Inflammatory macrophage treated with lipopolysaccharide for 4 hours (primary cell): ENCODE data around the gene SPDYE17.
"Not testable (repeated sequence)": the region's sequence is repeated elsewhere in the genome, so short reads cannot be mapped to it uniquely, and the experiment has no call there.

Experiments
- DNase-seq: peaks from one replicate; pipeline ENCODE4 v3.0.0-alpha.2; 2020

Gene SPDYE17, protein sequence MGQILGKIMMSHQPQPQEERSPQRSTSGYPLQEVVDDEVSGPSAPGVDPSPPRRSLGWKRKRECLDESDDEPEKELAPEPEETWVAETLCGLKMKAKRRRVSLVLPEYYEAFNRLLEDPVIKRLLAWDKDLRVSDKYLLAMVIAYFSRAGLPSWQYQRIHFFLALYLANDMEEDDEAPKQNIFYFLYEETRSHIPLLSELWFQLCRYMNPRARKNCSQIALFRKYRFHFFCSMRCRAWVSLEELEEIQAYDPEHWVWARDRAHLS

GRCh38 chr7:77032261-77032660 is at the start of gene SPDYE17:
SPDYE17 (minus strand) TSS chr7:77032361; CDS start chr7:77030570, 1,791 bp downstream.
- DNase-seq: not testable (repeated sequence)

GRCh38 chr7:77080236-77080635 is 48.1 kb upstream of the SPDYE17 start:
- not testable (repeated sequence) for DNase-seq

DNA sequence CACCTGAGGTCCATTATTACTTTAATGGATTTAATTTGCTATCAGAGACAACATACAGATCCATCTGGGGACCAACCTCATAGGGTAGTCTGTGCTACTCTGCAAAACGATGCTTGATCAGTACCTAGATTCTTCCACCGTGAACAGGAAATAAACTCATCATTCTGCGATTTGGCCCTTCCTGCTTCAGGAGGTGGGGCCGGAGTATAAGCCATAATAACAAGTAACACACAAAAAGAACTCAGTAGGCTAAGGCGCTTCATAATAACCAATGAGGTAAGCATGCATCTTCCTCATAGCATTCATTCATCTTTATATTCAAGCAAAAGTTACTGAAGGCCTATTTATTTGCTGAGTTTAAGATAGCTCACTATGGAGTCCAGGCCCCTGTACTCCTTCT is 47.5 kb upstream of the SPDYE17 start:
- not testable (repeated sequence) for DNase-seq

GRCh38 chr7:77079112-77079511 is 47.0 kb upstream of the SPDYE17 start:
- DNase-seq: not testable (repeated sequence)

DNA sequence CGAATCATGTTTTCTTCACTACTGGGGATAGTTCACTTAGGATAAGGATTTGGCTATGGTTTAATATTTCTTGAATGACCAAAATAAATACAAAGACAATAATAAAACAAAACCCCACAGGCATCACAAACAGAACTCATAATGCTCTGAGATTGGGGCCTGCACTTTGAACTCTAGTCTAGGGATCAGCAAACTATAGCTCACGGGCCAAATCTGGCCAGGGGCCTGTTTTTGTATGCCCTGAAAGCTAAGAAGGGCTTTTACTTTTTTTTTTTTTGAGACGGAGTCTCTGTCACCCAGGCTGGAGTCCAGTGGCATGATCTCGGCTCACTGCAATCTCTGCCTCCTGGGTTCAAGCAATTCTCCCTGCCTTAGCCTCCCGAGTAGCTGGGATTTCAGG is 44.9 kb upstream of the SPDYE17 start:
- DNase-seq: not testable (repeated sequence)

GRCh38 chr7:77074786-77075396 is 42.7 kb upstream of the SPDYE17 start:
- DNase-seq: not testable (repeated sequence)

DNA sequence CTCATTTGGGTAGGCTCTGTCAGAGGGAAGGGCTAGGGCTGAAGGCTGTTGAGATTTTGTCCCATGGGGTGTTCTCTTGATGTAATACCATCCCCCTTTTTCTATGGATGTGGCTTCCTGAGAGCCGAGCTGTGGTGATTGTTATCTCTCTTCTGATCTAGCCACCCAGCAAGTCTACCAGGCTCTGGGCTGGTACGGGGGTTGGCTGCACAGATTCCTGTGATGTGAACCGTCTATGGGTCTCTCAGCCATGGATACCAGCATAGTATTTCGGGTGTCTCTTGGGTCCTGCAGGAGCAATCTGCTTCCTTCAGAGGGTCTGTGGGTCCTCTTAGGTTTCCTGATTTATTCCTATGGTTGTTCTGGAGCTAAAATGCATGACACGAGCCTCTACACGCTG is 38.9 kb upstream of the SPDYE17 start:
- not testable (repeated sequence) for DNase-seq

- not testable (repeated sequence) for DNase-seq
Measured at GRCh38 chr7:77065869-77066268, 33.7 kb upstream of the SPDYE17 start.

DNA sequence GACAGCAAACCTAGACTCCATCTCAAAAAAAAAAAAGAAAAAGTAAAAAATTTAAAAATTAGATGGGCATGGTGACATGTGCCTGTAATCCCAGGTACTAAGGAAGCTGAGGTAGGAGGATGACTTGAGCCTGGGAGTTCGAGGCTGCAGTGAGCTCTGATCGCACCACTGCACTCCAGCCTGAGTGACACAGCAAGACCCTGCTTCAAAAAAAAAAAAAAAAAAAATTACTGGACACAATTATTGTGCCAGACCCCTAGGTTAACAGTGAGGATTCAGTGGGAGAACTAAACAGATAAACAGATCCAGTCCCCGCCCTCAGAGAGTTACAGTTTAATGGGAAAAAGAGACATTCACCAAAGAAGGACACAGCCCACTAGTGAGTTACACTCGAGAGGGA is 31.6 kb upstream of the SPDYE17 start:
- DNase-seq: not testable (repeated sequence)

- DNase-seq: not testable (repeated sequence)
Measured at GRCh38 chr7:77062557-77062956, 30.4 kb upstream of the SPDYE17 start, which contains the start of gene SPDYE18. SPDYE18 (minus strand) TSS chr7:77062558; CDS start chr7:77060512, 2,046 bp downstream.

DNA sequence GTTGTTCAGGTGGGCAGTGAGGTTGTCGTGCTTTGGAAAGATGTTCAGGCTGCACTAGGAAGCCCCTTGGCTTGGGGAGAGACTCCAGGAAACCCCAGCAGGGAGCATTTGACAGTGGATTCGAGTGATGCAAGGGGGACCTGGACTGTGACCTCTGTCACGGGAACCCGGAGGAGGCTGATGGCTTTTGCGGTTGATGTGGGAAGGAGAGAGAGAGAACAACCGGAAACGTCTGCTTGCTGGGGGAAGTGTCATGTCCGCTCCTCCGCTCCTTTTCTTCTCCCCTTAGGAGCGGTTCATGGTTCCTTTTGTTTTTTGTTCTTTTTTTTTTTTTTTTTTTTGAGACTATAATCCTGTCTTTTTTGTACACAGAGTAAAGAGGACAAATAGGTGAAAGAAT is 5.8 kb downstream of the SPDYE17 start:
- DNase-seq: not testable (repeated sequence)

DNA sequence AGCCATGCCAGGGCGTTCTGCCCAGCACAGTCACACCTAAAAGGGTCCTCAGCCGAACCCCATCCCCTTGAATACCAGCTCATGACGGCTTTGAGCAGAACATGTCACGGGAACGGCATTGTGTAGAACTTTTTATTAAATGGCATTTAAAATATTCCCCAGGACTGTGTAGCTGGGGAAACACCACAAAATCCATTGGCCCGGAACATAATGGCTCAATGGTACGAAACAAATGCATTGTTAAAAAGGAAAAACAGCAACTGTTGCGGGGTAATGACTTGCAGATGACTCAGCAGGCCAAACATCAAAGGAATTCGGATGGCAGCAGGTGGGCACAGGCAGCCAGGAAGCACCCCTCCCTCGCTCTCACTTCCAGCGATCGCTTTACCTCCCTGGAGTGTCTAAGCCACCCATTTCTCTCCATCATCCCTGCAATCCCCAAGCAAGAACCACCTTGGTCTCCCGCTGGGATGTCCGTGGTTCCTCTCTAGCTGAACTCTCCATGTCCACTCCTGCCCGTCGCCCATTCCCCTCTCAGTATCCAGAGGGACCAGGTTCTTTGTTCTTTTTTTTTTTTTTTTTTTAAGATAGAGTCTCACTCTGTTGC is 22.0 kb downstream of the SPDYE17 start:
- not testable (repeated sequence) for DNase-seq

- DNase-seq: not testable (repeated sequence)
Measured at GRCh38 chr7:77008000-77008399, 24.2 kb downstream of the SPDYE17 start.

- not testable (repeated sequence) for DNase-seq
Measured at GRCh38 chr7:77006127-77007110, 25.7 kb downstream of the SPDYE17 start.

- DNase-seq: not testable (repeated sequence)
Measured at GRCh38 chr7:77005461-77006057, 26.6 kb downstream of the SPDYE17 start.

DNA sequence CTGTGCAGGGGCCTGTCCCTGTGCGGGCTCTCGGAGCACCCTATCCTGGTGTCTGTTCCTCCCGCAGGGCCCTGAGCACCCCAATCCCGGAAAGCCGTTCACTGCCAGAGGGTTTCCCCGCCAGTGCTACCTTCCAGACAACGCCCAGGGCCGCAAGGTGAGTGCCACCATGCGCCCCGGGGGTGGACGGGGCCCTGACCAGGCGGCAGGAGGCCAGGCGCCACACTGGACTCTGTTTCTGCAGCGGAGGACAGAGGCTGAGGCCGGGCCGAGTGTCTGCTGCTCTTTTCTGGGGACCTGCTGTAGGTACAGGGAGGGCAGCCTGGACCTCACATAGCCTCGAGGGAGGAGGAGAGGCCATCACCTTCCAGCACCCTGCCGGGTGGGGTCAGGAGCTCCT is 28.0 kb downstream of the SPDYE17 start:
- DNase-seq: not testable (repeated sequence)

DNA sequence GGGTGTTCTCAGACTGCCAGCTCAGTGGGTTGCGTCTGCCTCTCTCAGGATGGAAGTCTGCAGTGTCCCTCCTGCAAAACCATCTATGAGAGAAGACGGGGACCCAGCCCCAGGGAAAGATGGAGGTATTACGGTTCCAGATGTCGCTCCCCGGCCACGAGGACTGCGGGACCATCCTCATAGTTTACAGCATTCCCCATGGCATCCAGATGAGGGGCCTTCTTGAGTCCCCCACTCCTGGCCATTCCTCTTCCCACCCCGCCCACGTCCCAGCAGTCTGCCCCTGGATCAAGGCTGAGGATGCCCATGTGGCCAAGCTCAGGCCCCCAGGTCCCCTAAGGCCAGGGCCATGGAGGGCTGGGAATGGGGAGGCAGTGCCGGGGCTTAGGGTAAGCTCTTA is 28.9 kb downstream of the SPDYE17 start:
- DNase-seq: not testable (repeated sequence)

- DNase-seq: not testable (repeated sequence)
Measured at GRCh38 chr7:77002678-77003233, 29.4 kb downstream of the SPDYE17 start.

DNA sequence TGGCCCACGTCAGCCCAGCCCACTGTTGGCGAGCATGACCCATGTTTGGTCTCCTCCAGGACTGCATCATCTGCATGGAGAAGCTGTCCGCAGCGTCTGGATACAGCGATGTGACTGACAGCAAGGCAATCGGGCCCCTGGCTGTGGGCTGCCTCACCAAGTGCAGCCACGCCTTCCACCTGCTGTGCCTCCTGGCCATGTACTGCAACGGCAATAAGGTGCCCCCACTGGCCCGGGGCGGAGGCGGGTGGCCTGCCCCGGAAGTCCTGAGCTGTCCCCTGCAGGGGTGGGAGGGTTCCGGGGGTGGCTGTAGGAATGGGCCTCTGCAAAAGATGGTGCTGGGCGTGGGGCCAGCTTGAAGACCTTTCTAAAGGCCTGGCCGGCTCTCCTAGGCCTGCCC is 30.1 kb downstream of the SPDYE17 start:
- DNase-seq: not testable (repeated sequence)

DNA sequence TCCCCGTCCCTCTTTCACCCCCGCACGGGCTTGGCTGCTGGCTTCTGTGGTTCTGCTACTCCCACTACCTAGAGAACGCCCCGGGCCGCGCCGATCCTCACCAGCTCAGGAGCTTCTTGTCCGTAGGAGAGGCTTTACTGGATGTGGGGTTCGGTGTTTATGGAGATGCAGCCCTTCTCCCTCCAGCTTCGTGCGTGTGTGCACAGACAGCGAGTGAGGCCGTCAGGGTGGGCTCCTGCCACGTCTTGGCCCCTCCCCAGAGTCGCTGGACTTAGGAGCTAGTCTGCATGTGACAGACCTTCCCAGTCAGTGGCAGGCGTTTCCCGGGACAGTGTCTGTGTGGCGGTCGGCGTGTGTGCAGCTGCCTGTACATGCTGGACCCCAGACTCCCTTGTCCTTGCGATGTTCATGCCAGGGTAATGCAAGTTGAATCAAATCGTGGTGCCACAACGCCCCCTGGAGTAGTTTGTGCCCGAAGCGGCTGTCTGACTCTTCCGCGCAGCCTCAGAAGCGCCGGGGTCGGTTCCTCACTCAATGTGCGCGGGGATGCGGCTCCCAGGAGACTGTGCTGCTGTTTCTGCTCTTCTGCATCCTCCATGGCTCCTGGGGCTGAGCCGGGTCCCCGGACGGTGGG is 32.6 kb downstream of the SPDYE17 start:
- DNase-seq: not testable (repeated sequence)

- not testable (repeated sequence) for DNase-seq
Measured at GRCh38 chr7:76998764-76999450, 33.3 kb downstream of the SPDYE17 start.
